GM19099 (cell line): ENCODE measurements around the gene SRC.

ENCODE experiments used
- POLR2A ChIP-seq: IDR thresholded peaks from 3 replicates; pipeline ENCODE4 v1.6.1; 2011; ENCODE audit warnings: low read depth; ENCODE audit not compliant: insufficient read length; ENCODE audit errors: extremely low read depth

Gene SRC

GRCh38 chr20:37361336-37361735 is 15.4 kb downstream of the SRC start:
- TF ChIP-seq POLR2A: no peak

GRCh38 chr20:37362231-37362792 is 16.4 kb downstream of the SRC start:
- no peak for TF ChIP-seq POLR2A

- no peak for TF ChIP-seq POLR2A
Observed at GRCh38 chr20:37362821-37363220, 16.9 kb downstream of the SRC start.

GRCh38 chr20:37363221-37364012 is 17.5 kb downstream of the SRC start:
- no peak for TF ChIP-seq POLR2A

- no peak for TF ChIP-seq POLR2A
Observed at GRCh38 chr20:37364013-37364926, 18.3 kb downstream of the SRC start.

GRCh38 chr20:37364927-37365272 is 19.0 kb downstream of the SRC start:
- TF ChIP-seq POLR2A: no peak

GRCh38 chr20:37365760-37366638 is 20.1 kb downstream of the SRC start:
- no peak for TF ChIP-seq POLR2A

- TF ChIP-seq POLR2A: no peak
Observed at GRCh38 chr20:37366743-37367142, 20.8 kb downstream of the SRC start.

GRCh38 chr20:37369846-37370245 is 23.9 kb downstream of the SRC start:
- no peak for TF ChIP-seq POLR2A

GRCh38 chr20:37372441-37372840 is 26.5 kb downstream of the SRC start:
- no peak for TF ChIP-seq POLR2A

- TF ChIP-seq POLR2A: no peak
Observed at GRCh38 chr20:37373020-37373598, 27.2 kb downstream of the SRC start.

- TF ChIP-seq POLR2A: no peak
Observed at GRCh38 chr20:37375227-37375626, 29.3 kb downstream of the SRC start.

GRCh38 chr20:37376324-37376723 is 30.4 kb downstream of the SRC start:
- TF ChIP-seq POLR2A: no peak

GRCh38 chr20:37376791-37377190 is 30.9 kb downstream of the SRC start:
- TF ChIP-seq POLR2A: no peak

GRCh38 chr20:37377346-37378081 is 31.6 kb downstream of the SRC start:
- no peak for TF ChIP-seq POLR2A

GRCh38 chr20:37378420-37378784 is 32.5 kb downstream of the SRC start:
- TF ChIP-seq POLR2A: no peak
